Fibroblast of the aortic adventitia (primary cell): ENCODE results near the gene PRSS1. TPM values are rescaled to one million over a fixed set of nuclear protein-coding genes. Genes with fewer than 3 reads are reported as not detected.
"Not testable (repeated sequence)": the region's sequence is repeated elsewhere in the genome, so short reads cannot be mapped to it uniquely, and the experiment has no call there.

ENCODE experiments used
- DNase-seq: peaks from one replicate; pipeline ENCODE4 v3.0.0-alpha.2; 2010; ENCODE audit warnings: low read depth
- H3K4me3 ChIP-seq: 2 replicates; pipeline ENCODE4 v1.5.1; 2011; ENCODE audit warnings: low read depth, mild to moderate bottlenecking, control low read depth, low read length, moderate library complexity
- CTCF ChIP-seq: IDR thresholded peaks from 2 replicates; pipeline ENCODE4 v1.5.1; 2011; ENCODE audit warnings: mild to moderate bottlenecking, low read length, control low read depth, inconsistent platforms; ENCODE audit not compliant: insufficient read depth
- total RNA-seq: library from RNA; depleted of rRNA; stranded (reverse); fragments of >200 nt; gene quantifications from 2 replicates; pipeline ENCODE4 v1.2.3, GENCODE V29; 2012; ENCODE audit warnings: low replicate concordance

The PRSS1 gene
- total RNA-seq, 1 donor, result not detected

- H3K4me3 ChIP-seq, result no peak overlapping the region
- DNase-seq, result peak; percentile 9
- no peak for TF ChIP-seq CTCF
These were observed 5.7 kb downstream of the PRSS1 start for GRCh38 chr7:142754681-142755575.

GRCh38 chr7:142758312-142758711 is 9.0 kb downstream of the PRSS1 start:
- H3K4me3 ChIP-seq, result not testable (repeated sequence)

GRCh38 chr7:142759433-142759832 is 10.2 kb downstream of the PRSS1 start:
- DNase-seq, result no peak
- no peak overlapping the region for H3K4me3 ChIP-seq
- no peak for TF ChIP-seq CTCF

More at GRCh38 chr7:142758312-142758711, 9.0 kb downstream of the PRSS1 start:
- not testable (repeated sequence) for DNase-seq

- peak; percentile 62 for DNase-seq
- no peak for TF ChIP-seq CTCF
- no peak overlapping the region for H3K4me3 ChIP-seq
These were observed 10.9 kb downstream of the PRSS1 start for GRCh38 chr7:142760071-142760642.

GRCh38 chr7:142761606-142762005 is 12.3 kb downstream of the PRSS1 start:
- peak; percentile 20 for DNase-seq
- H3K4me3 ChIP-seq, result not testable (repeated sequence)

- no peak overlapping the region for H3K4me3 ChIP-seq
- no peak for DNase-seq
- TF ChIP-seq CTCF, result no peak
These were observed 12.8 kb downstream of the PRSS1 start for GRCh38 chr7:142762104-142762503.

GRCh38 chr7:142767451-142767850 is 18.2 kb downstream of the PRSS1 start:
- DNase-seq, result no peak
- H3K4me3 ChIP-seq, result no peak overlapping the region
- no peak for TF ChIP-seq CTCF

- no peak overlapping the region for H3K4me3 ChIP-seq
- no peak for DNase-seq
- no peak for TF ChIP-seq CTCF
These were observed 18.6 kb downstream of the PRSS1 start for GRCh38 chr7:142767861-142768260.

GRCh38 chr7:142768885-142769284 is 19.6 kb downstream of the PRSS1 start:
- not testable (repeated sequence) for DNase-seq, H3K4me3 ChIP-seq
